Thoracic aorta (tissue), 2 donors: ENCODE measurements around the gene OR1S1. TPM values are rescaled to one million over a fixed set of nuclear protein-coding genes. Genes with fewer than 3 reads are reported as not detected.

Source experiments
- ATAC-seq: fragments of 150-250 bp; one replicate; pipeline ENCODE4 v1.8.0; 2017; ENCODE audit warnings: low read depth; ENCODE audit not compliant: insufficient number of reproducible peaks, low FRiP score
- DNase-seq: peaks from one replicate; pipeline ENCODE4 v3.0.0-alpha.2; 2020; ENCODE audit warnings: low spot score
- H3K27ac ChIP-seq, 2 donors: fragments of 200-600 bp; sonication (generic); 1 replicate in 1 of 2; 2 replicates in 1 of 2; pipeline ENCODE4 v1.5.1; 2016; ENCODE audit warnings: mild to moderate bottlenecking in 2 of 2, moderate library complexity in 2 of 2
- H3K27me3 ChIP-seq: fragments of 200-600 bp; sonication (generic); replicated peaks from 2 replicates; pipeline ENCODE4 v1.6.0; 2016; ENCODE audit warnings: mild to moderate bottlenecking; ENCODE audit not compliant: insufficient read depth
- H3K36me3 ChIP-seq: fragments of 200-600 bp; sonication (generic); one replicate; pipeline ENCODE4 v1.5.1; 2016
- H3K4me1 ChIP-seq, 2 donors: fragments of 200-600 bp; sonication (generic); 1 replicate in 1 of 2; 2 replicates in 1 of 2; pipeline versions ENCODE4 v1.5.1 to v1.6.0; 2016; ENCODE audit warnings: low read depth in 2 of 2, mild to moderate bottlenecking in 1 of 2; ENCODE audit not compliant: control insufficient read depth in 1 of 2
- H3K4me3 ChIP-seq: fragments of 200-600 bp; sonication (generic); 2 replicates; pipeline ENCODE4 v1.5.1; 2016; ENCODE audit warnings: mild to moderate bottlenecking
- H3K9me3 ChIP-seq: fragments of 200-600 bp; sonication (generic); 2 replicates; pipeline ENCODE4 v1.5.1; 2016
- CTCF ChIP-seq: fragments of 200-600 bp; sonication (generic); IDR thresholded peaks from one replicate; pipeline ENCODE4 v1.5.1; 2019; ENCODE audit warnings: antibody characterized with exemption
- total RNA-seq, 2 donors: library from RNA; depleted of rRNA; stranded (reverse); fragments of >200 nt; gene quantifications; one replicate each; pipeline versions ENCODE4 v1.1.0 to v1.2.3, GENCODE V29; 2016

The OR1S1 gene
- total RNA-seq, 2 donors from 2014 or later, result not detected

DNA sequence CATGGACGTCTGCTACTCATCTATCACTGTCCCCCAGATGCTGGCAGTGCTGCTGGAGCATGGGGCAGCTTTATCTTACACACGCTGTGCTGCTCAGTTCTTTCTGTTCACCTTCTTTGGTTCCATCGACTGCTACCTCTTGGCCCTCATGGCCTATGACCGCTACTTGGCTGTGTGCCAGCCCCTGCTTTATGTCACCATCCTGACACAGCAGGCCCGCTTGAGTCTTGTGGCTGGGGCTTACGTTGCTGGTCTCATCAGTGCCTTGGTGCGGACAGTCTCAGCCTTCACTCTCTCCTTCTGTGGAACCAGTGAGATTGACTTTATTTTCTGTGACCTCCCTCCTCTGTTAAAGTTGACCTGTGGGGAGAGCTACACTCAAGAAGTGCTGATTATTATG is 32.9 kb upstream of the OR1S1 start:
- ATAC-seq, result no peak
- Histone ChIP-seq H3K27me3 (no peaks in the 10 kb centered on the region), H3K4me1 (no peaks in the 10 kb centered on the region), H3K4me3 (no peak overlapping the region), H3K27ac (no peak overlapping the region), H3K36me3 (no peaks in the 10 kb centered on the region), H3K9me3 (no peaks in the 10 kb centered on the region)
- TF ChIP-seq CTCF, result no peak
- no peak for DNase-seq

DNA sequence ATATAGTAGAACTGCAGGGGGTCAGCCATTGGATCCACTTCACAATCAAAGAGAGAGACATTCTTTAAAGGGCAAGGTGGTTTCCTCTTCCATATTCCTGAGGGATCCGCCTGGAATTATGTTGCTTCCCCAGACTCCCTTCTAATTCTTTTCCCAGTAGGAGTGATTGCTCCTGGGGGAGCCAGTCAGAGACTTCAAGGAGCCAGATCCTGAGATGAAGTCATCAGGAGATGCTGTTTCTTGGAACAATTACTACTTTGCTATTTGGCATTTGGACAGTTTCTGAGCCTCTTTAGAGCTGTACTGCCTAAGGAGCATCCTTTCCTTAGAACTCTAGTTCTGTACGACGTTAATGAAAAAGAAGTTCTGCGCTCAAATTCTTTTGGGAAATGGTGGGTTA is 25.6 kb upstream of the OR1S1 start:
- no peak for TF ChIP-seq CTCF
- ATAC-seq (no peak), DNase-seq (no peak)
- Histone ChIP-seq H3K4me3 (no peak overlapping the region), H3K4me1 (no peaks in the 10 kb centered on the region), H3K36me3 (no peaks in the 10 kb centered on the region), H3K27me3 (no peaks in the 10 kb centered on the region), H3K9me3 (no peaks in the 10 kb centered on the region), H3K27ac (no peak overlapping the region)

- no peak for ATAC-seq
- Histone ChIP-seq H3K27me3 (no peaks in the 10 kb centered on the region), H3K27ac (no peak within 1 kb of the TSS), H3K4me1 (no peaks in the 10 kb centered on the region), H3K9me3 (no peaks in the 10 kb centered on the region), H3K36me3 (no peaks in the 10 kb centered on the region), H3K4me3 (no peak within 1 kb of the TSS)
- TF ChIP-seq CTCF, result no peak
- no peak for DNase-seq
Measured at GRCh38 chr11:58188770-58189169, 23.8 kb upstream of the OR1S1 start, which contains the start of gene OR9Q2. Gene OR9Q2, plus strand, starts transcription at chr11:58189070. Its CDS starts 1,421 bp downstream, at chr11:58190491.

GRCh38 chr11:58192229-58192628 is 20.3 kb upstream of the OR1S1 start:
- no peak overlapping the region for H3K27ac ChIP-seq
- no peaks in the 10 kb centered on the region for H3K36me3 ChIP-seq
- no peak for TF ChIP-seq CTCF
- DNase-seq (no peak), ATAC-seq (no peak)
- no peaks in the 10 kb centered on the region for H3K27me3 ChIP-seq
- H3K4me3 ChIP-seq, result no peak overlapping the region
- no peaks in the 10 kb centered on the region for H3K9me3 ChIP-seq
- no peaks in the 10 kb centered on the region for H3K4me1 ChIP-seq

DNA sequence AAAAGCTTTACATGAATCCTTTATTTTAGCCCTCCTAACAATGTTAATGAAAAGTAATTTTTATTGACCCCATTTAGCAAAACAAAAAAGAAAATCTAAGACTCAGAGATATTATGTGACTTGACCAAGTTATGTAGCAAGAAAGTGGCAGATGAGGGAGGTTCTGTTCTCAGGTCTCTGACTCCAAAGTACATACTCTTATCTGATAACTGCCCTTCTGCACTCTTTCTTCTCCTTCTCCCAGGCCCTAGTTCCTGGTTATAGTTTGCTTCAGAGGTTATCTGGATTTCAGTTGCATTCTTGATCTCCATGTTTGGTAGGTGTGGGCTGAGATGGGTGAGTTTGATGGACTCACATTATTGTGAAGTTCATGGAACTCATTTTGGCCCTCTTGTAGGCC is 19.1 kb upstream of the OR1S1 start:
- TF ChIP-seq CTCF, result no peak

More for the DNA sequence above, 19.1 kb upstream of the OR1S1 start:
- no peak for DNase-seq
- Histone ChIP-seq H3K36me3 (no peaks in the 10 kb centered on the region), H3K4me1 (no peaks in the 10 kb centered on the region), H3K27me3 (no peaks in the 10 kb centered on the region), H3K9me3 (peaks cover 3% of the 10 kb centered on the region), H3K4me3 (no peak overlapping the region), H3K27ac (no peak overlapping the region)
- ATAC-seq, result no peak
